ENCODE measurements around the gene WBP11. TPM values are rescaled to one million over a fixed set of nuclear protein-coding genes. Genes with fewer than 3 reads are reported as not detected.
A peak's percentile ranks its signal among the peaks of the same experiment; 100 is the strongest.
"Not testable (repeated sequence)": the region's sequence is repeated elsewhere in the genome, so short reads cannot be mapped to it uniquely, and the experiment has no call there.

Gene WBP11
- total RNA-seq, 2 experiments from 2014 or later = 169 to 188 TPM

GRCh38 chr12:14766649-14767215 is 36.5 kb downstream of the WBP11 start:
- Mint-ChIP-seq H3K27ac (peak overlapping the region; percentile 100), H3K4me3 (peak overlapping the region; percentile 78), H3K4me1 (ENCODE audit: low read depth) (peaks cover 60% of the 10 kb centered on the region), H3K36me3 (ENCODE audit: low read depth) (peaks cover 90% of the 10 kb centered on the region), H3K9me3 (peaks cover 9% of the 10 kb centered on the region), H3K27me3 (no peaks in the 10 kb centered on the region)
- Histone ChIP-seq H3K9me3 (ENCODE audit: control insufficient read depth in 1 of 2, insufficient read depth in 1 of 2, low read length in 2 of 2) (peaks cover 5 to 12% of the 10 kb centered on the region in 2 experiments), H3K27me3 (ENCODE audit: control insufficient read depth in 1 of 2, insufficient read depth in 2 of 2, low read length in 2 of 2) (no peaks in the 10 kb centered on the region), H3K4me1 (ENCODE audit: insufficient read depth, low read length) (peaks cover 19% of the 10 kb centered on the region), H3K36me3 (ENCODE audit: insufficient read depth, low read length) (peaks cover 11% of the 10 kb centered on the region), H3K4me3 (ENCODE audit: low read length) (no peak overlapping the region), H3K27ac (ENCODE audit: low read depth in 1 of 2, low read length in 2 of 2) (no peak overlapping the region)
- intact Hi-C loops (cut with DNase I, micrococcal nuclease) = loop anchor here in 1 of 2 experiments (5.0 to 10.0 kb wide), 4 partner anchors 36 to 529 kb away; partner anchors contain the start of genes ATF7IP, C12orf60 and WBP11
- POLR2A ChIA-PET = no interaction called here
- CTCF ChIA-PET = interaction anchor here (1.1 kb wide), 1 partner anchor 10 kb away, joined by 5 read pairs; no protein-coding TSS in a partner anchor
- TF ChIP-seq CTCF (IDR thresholded peaks at IDR 0.05) = no peak
- ATAC-seq (ENCODE audit: poor library complexity) (no peak), DNase-seq (no peak)

GRCh38 chr12:14766020-14766419 is 37.3 kb downstream of the WBP11 start:
- Mint-ChIP-seq H3K4me3 (peak overlapping the region; percentile 27), H3K9me3 (peaks cover 11% of the 10 kb centered on the region), H3K4me1 (ENCODE audit: low read depth) (peaks cover 55% of the 10 kb centered on the region), H3K36me3 (ENCODE audit: low read depth) (peaks cover 93% of the 10 kb centered on the region), H3K27ac (peak overlapping the region; percentile 37)
- H3K27ac ChIP-seq (ENCODE audit: low read depth in 1 of 2, low read length in 2 of 2); H3K4me3 ChIP-seq (ENCODE audit: low read length); DNase-seq; ATAC-seq (ENCODE audit: poor library complexity); H3K27me3 ChIP-seq (ENCODE audit: control insufficient read depth in 1 of 2, insufficient read depth in 2 of 2, low read length in 2 of 2); CTCF ChIA-PET; H3K27me3 Mint-ChIP-seq: not testable (repeated sequence)
- H3K36me3 ChIP-seq (ENCODE audit: insufficient read depth, low read length) = peaks cover 14% of the 10 kb centered on the region
- H3K4me1 ChIP-seq (ENCODE audit: insufficient read depth, low read length) = peaks cover 19% of the 10 kb centered on the region
- intact Hi-C loops (cut with DNase I, micrococcal nuclease) = loop anchor here in 1 of 2 experiments (5.0 to 10.0 kb wide), 4 partner anchors 36 to 529 kb away; partner anchors contain the start of genes ATF7IP, C12orf60 and WBP11
- H3K9me3 ChIP-seq (ENCODE audit: control insufficient read depth in 1 of 2, insufficient read depth in 1 of 2, low read length in 2 of 2) = peaks cover 6 to 15% of the 10 kb centered on the region in 2 experiments
- POLR2A ChIA-PET = interaction anchor here (1.0 kb wide), 1 partner anchor 8 kb away, joined by 3 read pairs; no protein-coding TSS in a partner anchor

GRCh38 chr12:14765398-14765797 is 37.9 kb downstream of the WBP11 start:
- H3K9me3 Mint-ChIP-seq = peaks cover 11% of the 10 kb centered on the region
- no peaks in the 10 kb centered on the region for H3K27me3 ChIP-seq (ENCODE audit: control insufficient read depth in 1 of 2, insufficient read depth in 2 of 2, low read length in 2 of 2)
- intact Hi-C loops (cut with DNase I, micrococcal nuclease) = loop anchor here in 1 of 2 experiments (5.0 to 10.0 kb wide), 4 partner anchors 37 to 528 kb away; partner anchors contain the start of genes ATF7IP, C12orf60 and WBP11
- ATAC-seq (ENCODE audit: poor library complexity) (no peak), DNase-seq (no peak)
- H3K36me3 Mint-ChIP-seq (ENCODE audit: low read depth) = peaks cover 93% of the 10 kb centered on the region
- peak overlapping the region; percentile 15 for H3K4me3 Mint-ChIP-seq
- TF ChIP-seq CTCF (IDR thresholded peaks at IDR 0.05) = no peak
- H3K4me1 Mint-ChIP-seq (ENCODE audit: low read depth) = peaks cover 52% of the 10 kb centered on the region
- H3K4me1 ChIP-seq (ENCODE audit: insufficient read depth, low read length) = peaks cover 19% of the 10 kb centered on the region
- H3K27me3 Mint-ChIP-seq = no peaks in the 10 kb centered on the region
- peaks cover 12 to 18% of the 10 kb centered on the region in 2 experiments for H3K9me3 ChIP-seq (ENCODE audit: control insufficient read depth in 1 of 2, insufficient read depth in 1 of 2, low read length in 2 of 2)
- H3K4me3 ChIP-seq (ENCODE audit: low read length) = no peak overlapping the region
- no peak overlapping the region for H3K27ac ChIP-seq (ENCODE audit: low read depth in 1 of 2, low read length in 2 of 2)
- H3K36me3 ChIP-seq (ENCODE audit: insufficient read depth, low read length) = peaks cover 14% of the 10 kb centered on the region
- ChIA-PET POLR2A (interaction anchor here (1.0 kb wide), 1 partner anchor 8 kb away, joined by 3 read pairs; no protein-coding TSS in a partner anchor), CTCF (interaction anchor here (0.6 kb wide), 1 partner anchor 13 kb away, joined by 3 read pairs; no protein-coding TSS in a partner anchor)
- no peak overlapping the region for H3K27ac Mint-ChIP-seq

- H3K4me3 Mint-ChIP-seq; H3K9me3 Mint-ChIP-seq; POLR2A ChIA-PET; H3K4me3 ChIP-seq (ENCODE audit: low read length); H3K27me3 ChIP-seq (ENCODE audit: control insufficient read depth in 1 of 2, insufficient read depth in 2 of 2, low read length in 2 of 2); ATAC-seq (ENCODE audit: poor library complexity); H3K27ac ChIP-seq (ENCODE audit: low read depth in 1 of 2, low read length in 2 of 2); CTCF ChIA-PET; H3K4me1 ChIP-seq (ENCODE audit: insufficient read depth, low read length); DNase-seq; H3K36me3 ChIP-seq (ENCODE audit: insufficient read depth, low read length); H3K27me3 Mint-ChIP-seq: not testable (repeated sequence)
- H3K27ac Mint-ChIP-seq = peak overlapping the region; percentile 24
- H3K4me1 Mint-ChIP-seq (ENCODE audit: low read depth) = peaks cover 34% of the 10 kb centered on the region
- H3K9me3 ChIP-seq (ENCODE audit: control insufficient read depth in 1 of 2, insufficient read depth in 1 of 2, low read length in 2 of 2) = peaks cover 12 to 14% of the 10 kb centered on the region in 2 experiments
- peaks cover 78% of the 10 kb centered on the region for H3K36me3 Mint-ChIP-seq (ENCODE audit: low read depth)
- intact Hi-C loops (cut with DNase I, micrococcal nuclease) = loop anchor here (10.0 kb wide), 2 partner anchors 45 to 395 kb away; partner anchors contain the start of genes ATF7IP (in 1 of the 2), C12orf60 (in 1 of the 2) and WBP11 (in 1 of the 2)
Observed at GRCh38 chr12:14759711-14760280, 43.5 kb downstream of the WBP11 start.

Data from CD4-positive, alpha-beta T cell (primary cell).